CD8-positive, alpha-beta memory T cell (primary cell): ENCODE measurements around the gene CAMKK2. TPM values are rescaled to one million over a fixed set of nuclear protein-coding genes. Genes with fewer than 3 reads are reported as not detected.

Source experiments
- CTCF ChIA-PET: fragments of 350-600 bp; sonication (Branson Sonifier 250); formaldehyde crosslinking; loops from one replicate; lab custom pipeline; 2021; ENCODE audit warnings: antibody characterized with exemption; lab: Charles Lee
- POLR2A ChIA-PET: fragments of 350-600 bp; sonication (Branson Sonifier 250); formaldehyde crosslinking; loops from one replicate; lab custom pipeline; 2021; ENCODE audit warnings: antibody characterized with exemption; lab: Charles Lee
- DNase-seq, 5 donors: peaks; one replicate each; pipeline versions ENCODE4 v3.0.0 to v3.0.0-alpha.2; 2020 to 2022; ENCODE audit warnings: mixed read lengths in 1 of 5
- H3K27ac ChIP-seq: one replicate; pipeline ENCODE4 v1.7.0; 2013; ENCODE audit warnings: low read depth, mild to moderate bottlenecking, low read length, moderate library complexity
- H3K27me3 ChIP-seq: 2 replicates; pipeline ENCODE4 v1.7.0; 2013; ENCODE audit warnings: low read length, mild to moderate bottlenecking; ENCODE audit not compliant: insufficient read depth, poor library complexity, severe bottlenecking
- H3K36me3 ChIP-seq: 2 replicates; pipeline ENCODE4 v1.7.0; 2013; ENCODE audit warnings: mild to moderate bottlenecking, low read length, moderate library complexity; ENCODE audit not compliant: insufficient read depth
- H3K4me1 ChIP-seq: 2 replicates; pipeline ENCODE4 v1.7.0; 2013; ENCODE audit warnings: mild to moderate bottlenecking, low read length, moderate library complexity; ENCODE audit not compliant: insufficient read depth
- H3K4me3 ChIP-seq: 2 replicates; pipeline ENCODE4 v1.7.0; 2013; ENCODE audit warnings: mild to moderate bottlenecking, low read length
- H3K9me3 ChIP-seq: 2 replicates; pipeline ENCODE4 v1.7.0; 2013; ENCODE audit warnings: mild to moderate bottlenecking, low read length
- H3K27ac Mint-ChIP-seq, 8 donors: one replicate each; pipeline ENCODE4 v1.8.0; 2020 to 2021; ENCODE audit warnings: mixed read lengths in 8 of 8, mild to moderate bottlenecking in 6 of 8, inconsistent platforms in 3 of 8, moderate library complexity in 3 of 8
- H3K27me3 Mint-ChIP-seq, 2 donors: one replicate each; pipeline ENCODE4 v1.8.0; 2020 to 2021; ENCODE audit warnings: mixed read lengths in 2 of 2, mild to moderate bottlenecking in 1 of 2, moderate library complexity in 1 of 2
- H3K36me3 Mint-ChIP-seq, 3 donors: one replicate each; pipeline ENCODE4 v1.8.0; 2020 to 2021; ENCODE audit warnings: mixed read lengths in 3 of 3, inconsistent platforms in 1 of 3, mild to moderate bottlenecking in 1 of 3
- H3K4me1 Mint-ChIP-seq, 3 donors: one replicate each; pipeline ENCODE4 v1.8.0; 2020 to 2021; ENCODE audit warnings: mixed read lengths in 3 of 3, inconsistent platforms in 1 of 3, mild to moderate bottlenecking in 1 of 3
- H3K4me3 Mint-ChIP-seq, 7 donors: one replicate each; pipeline ENCODE4 v1.8.0; 2020 to 2021; ENCODE audit warnings: mixed read lengths in 7 of 7, mild to moderate bottlenecking in 6 of 7, moderate library complexity in 4 of 7, inconsistent platforms in 2 of 7
- H3K9me3 Mint-ChIP-seq, 5 donors: one replicate each; pipeline ENCODE4 v1.8.0; 2020 to 2022; ENCODE audit warnings: mixed read lengths in 5 of 5, mild to moderate bottlenecking in 3 of 5, moderate library complexity in 2 of 5, inconsistent platforms in 1 of 5
- polyA plus RNA-seq: library from polyadenylated mRNA; unstranded; fragments of 300-500 nt; fragmentation: Illumina TruSeq; gene quantifications from one replicate; pipeline ENCODE4 v1.2.3, GENCODE V29; 2021
- total RNA-seq, 2 experiments: library from RNA; stranded (reverse); gene quantifications; one replicate each; pipeline ENCODE4 v1.2.3, GENCODE V29; 2021

CAMKK2 gene
- total and polyA plus RNA-seq, 3 experiments from 2014 or later: 17.0 to 37.5 (median 35.9) TPM

DNA sequence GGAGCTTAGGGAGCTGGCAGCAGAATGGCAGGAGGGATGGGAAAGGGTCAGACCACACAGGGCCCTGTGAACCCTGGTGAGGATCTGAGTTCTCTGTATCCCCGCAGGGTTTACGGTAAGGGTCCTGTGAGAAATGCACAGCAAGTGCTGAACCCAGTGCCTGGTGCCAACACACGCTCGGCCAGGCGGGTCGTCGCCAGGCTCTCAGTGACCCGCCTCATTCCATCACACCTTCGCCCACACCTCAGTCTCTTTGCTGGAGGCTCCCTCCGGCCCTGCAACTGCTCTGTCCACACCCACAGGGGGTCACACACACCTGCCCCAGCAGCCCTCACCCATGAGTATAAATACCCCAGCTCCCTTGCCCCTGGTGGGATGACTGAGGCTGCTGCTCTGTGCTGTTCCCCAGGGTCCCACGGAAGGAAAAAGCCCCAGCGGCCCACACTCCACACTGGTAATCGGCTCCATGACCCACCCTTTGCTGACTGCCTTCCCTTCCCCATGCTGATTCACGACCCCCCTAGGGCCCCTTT is 23.1 kb downstream of the CAMKK2 start:
- Mint-ChIP-seq H3K27me3 (no peaks in the 10 kb centered on the region), H3K4me1 (peaks cover 0 to 3% (median 0%) of the 10 kb centered on the region in 3 donors), H3K9me3 (no peaks in the 10 kb centered on the region), H3K4me3 (no peak overlapping the region), H3K27ac (no peak overlapping the region), H3K36me3 (peaks cover 0 to 44% (median 9%) of the 10 kb centered on the region in 3 donors)
- Histone ChIP-seq H3K27me3 (no peaks in the 10 kb centered on the region), H3K4me1 (no peaks in the 10 kb centered on the region), H3K36me3 (peaks cover 5% of the 10 kb centered on the region), H3K4me3 (no peak overlapping the region), H3K27ac (no peak overlapping the region), H3K9me3 (no peaks in the 10 kb centered on the region)
- no peak for DNase-seq
- ChIA-PET CTCF (no interaction called here), POLR2A (no interaction called here)

DNA sequence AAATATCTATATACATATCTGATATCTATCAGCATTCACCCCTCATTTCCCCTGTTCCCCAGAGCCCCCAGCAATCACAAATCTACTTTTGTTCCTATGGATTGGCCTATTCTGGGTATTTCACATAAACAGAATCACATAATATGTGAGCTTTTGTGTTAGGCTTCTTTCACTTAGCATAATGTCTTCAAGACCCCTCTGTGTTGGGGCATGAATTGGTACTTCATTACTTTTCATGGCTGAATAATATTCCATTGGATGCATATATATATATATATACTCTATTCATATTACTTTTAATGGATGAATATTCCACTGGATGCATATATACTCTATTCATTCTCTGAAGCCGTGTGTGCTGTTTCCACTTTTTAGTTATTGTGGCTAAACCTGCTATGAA is 28.7 kb downstream of the CAMKK2 start:
- Histone ChIP-seq H3K4me3 (no peak overlapping the region), H3K27ac (no peak overlapping the region), H3K4me1 (no peaks in the 10 kb centered on the region), H3K9me3 (no peaks in the 10 kb centered on the region), H3K36me3 (peaks cover 5% of the 10 kb centered on the region), H3K27me3 (no peaks in the 10 kb centered on the region)
- H3K9me3 Mint-ChIP-seq: no peaks in the 10 kb centered on the region
- no peak for DNase-seq
- H3K27ac Mint-ChIP-seq: no peak overlapping the region
- POLR2A ChIA-PET: no interaction called here
- no peak overlapping the region for H3K4me3 Mint-ChIP-seq
- H3K36me3 Mint-ChIP-seq: peaks cover 0 to 51% (median 19%) of the 10 kb centered on the region in 3 donors
- H3K27me3 Mint-ChIP-seq: no peaks in the 10 kb centered on the region
- CTCF ChIA-PET: no interaction called here
- H3K4me1 Mint-ChIP-seq: no peaks in the 10 kb centered on the region

DNA sequence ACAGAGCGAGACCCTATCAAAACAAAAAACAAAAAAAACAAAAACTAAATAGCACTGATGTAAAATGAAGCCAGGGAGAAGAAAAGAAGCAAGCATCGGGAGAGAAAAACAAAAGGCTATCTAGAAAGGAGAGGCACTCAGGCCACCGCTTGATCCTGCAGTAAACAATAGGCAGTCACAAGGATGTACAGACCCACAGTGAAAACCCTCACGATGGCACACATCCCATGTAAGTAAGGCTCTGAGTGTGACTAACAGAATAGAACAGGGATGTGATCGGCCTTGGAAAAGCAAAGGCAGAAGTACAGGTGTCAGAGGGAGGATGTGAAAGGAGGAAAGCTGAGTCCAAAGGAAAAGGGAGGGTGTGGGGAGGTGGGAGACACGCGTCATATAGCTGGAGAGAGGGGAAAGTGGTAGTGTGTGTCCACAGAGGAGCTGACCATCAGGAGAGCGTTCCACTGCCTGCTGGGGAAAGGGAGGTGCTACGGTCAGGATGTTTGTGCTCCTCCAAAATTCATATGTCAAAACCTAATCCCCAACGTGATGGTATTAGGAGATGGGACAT is 31.5 kb downstream of the CAMKK2 start:
- no peak overlapping the region for H3K27ac ChIP-seq
- no peak overlapping the region for H3K4me3 ChIP-seq
- H3K4me1 ChIP-seq: no peaks in the 10 kb centered on the region
- Mint-ChIP-seq H3K9me3 (no peaks in the 10 kb centered on the region), H3K36me3 (peaks cover 0 to 59% (median 22%) of the 10 kb centered on the region in 3 donors), H3K27me3 (no peaks in the 10 kb centered on the region), H3K4me1 (no peaks in the 10 kb centered on the region), H3K27ac (peak overlapping the region in 3 of 8 donors; percentile 22 to 66 (median 38)), H3K4me3 (no peak overlapping the region)
- peaks cover 7% of the 10 kb centered on the region for H3K36me3 ChIP-seq
- ChIA-PET CTCF (no interaction called here), POLR2A (no interaction called here)
- H3K9me3 ChIP-seq: no peaks in the 10 kb centered on the region
- no peaks in the 10 kb centered on the region for H3K27me3 ChIP-seq
- DNase-seq: no peak

DNA sequence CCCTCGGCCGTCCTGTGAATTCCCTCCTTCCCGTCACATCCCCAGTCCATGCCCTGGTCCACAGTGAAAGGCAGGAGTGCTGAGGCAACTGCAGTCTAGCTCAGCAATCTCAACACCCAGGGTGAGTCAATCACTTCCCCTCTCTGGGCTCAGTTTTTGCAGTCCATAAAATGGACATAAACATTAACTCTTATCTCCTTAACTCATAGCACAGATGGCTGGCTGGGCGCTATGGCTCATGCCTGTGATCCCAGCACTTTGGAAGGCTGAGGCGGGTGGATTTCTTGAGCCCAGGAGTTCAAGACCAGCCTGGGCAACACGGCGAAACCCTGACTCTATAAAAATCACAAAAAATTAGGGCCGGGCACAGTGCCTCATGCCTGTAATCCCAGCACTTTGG is 32.4 kb downstream of the CAMKK2 start:
- H3K27ac ChIP-seq: no peak overlapping the region
- H3K36me3 ChIP-seq: peaks cover 8% of the 10 kb centered on the region
- no peak overlapping the region for H3K4me3 ChIP-seq
- Mint-ChIP-seq H3K4me3 (no peak overlapping the region), H3K9me3 (no peaks in the 10 kb centered on the region), H3K4me1 (no peaks in the 10 kb centered on the region), H3K27me3 (no peaks in the 10 kb centered on the region), H3K36me3 (peaks cover 0 to 62% (median 25%) of the 10 kb centered on the region in 3 donors), H3K27ac (no peak overlapping the region)
- ChIA-PET CTCF (no interaction called here), POLR2A (no interaction called here)
- DNase-seq: no peak
- H3K9me3 ChIP-seq: no peaks in the 10 kb centered on the region
- no peaks in the 10 kb centered on the region for H3K4me1 ChIP-seq
- H3K27me3 ChIP-seq: no peaks in the 10 kb centered on the region

DNA sequence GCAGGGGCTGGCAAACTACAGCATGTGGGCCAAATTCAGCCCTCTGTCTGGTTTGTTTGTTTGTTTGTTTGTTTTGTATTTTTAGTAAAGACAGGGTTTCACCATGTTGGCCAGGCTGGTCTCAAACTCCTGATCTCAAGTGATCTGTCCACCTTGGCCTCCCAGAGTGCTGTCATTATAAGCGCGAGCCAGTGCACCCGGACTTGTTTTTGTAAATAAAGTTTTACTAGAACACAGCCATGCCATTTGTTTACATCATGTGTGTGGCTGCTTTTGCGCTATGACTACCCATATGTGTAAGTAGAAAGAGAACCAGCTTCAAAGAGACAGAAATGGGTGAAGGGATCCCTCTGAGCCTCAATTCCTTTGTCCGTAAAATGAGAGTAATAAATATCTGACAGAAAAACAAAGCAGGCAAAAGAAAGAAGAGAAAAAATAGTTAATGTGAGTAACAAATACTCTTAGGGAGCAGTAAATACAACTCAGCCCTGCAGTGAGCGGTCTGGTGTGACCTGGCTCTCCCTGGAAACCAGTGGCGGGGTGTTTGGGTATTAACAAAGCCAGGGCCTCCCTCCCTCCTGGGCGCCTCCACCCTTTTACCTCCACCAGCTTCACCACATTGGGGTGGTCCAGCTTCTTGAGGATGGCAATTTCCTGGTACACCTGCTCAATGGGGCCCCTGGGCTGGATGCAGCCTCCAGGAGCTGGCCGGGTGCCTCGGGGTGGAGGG is 33.1 kb downstream of the CAMKK2 start:
- Histone ChIP-seq H3K27me3 (no peaks in the 10 kb centered on the region), H3K4me3 (no peak overlapping the region), H3K4me1 (no peaks in the 10 kb centered on the region), H3K9me3 (no peaks in the 10 kb centered on the region), H3K27ac (no peak overlapping the region), H3K36me3 (peaks cover 3% of the 10 kb centered on the region)
- ChIA-PET CTCF (no interaction called here), POLR2A (no interaction called here)
- peaks cover 0 to 62% (median 25%) of the 10 kb centered on the region in 3 donors for H3K36me3 Mint-ChIP-seq
- no peak overlapping the region for H3K4me3 Mint-ChIP-seq
- peak overlapping the region in 1 of 8 donors; percentile 6 for H3K27ac Mint-ChIP-seq
- no peak for DNase-seq
- no peaks in the 10 kb centered on the region for H3K9me3 Mint-ChIP-seq
- H3K27me3 Mint-ChIP-seq: no peaks in the 10 kb centered on the region
- no peaks in the 10 kb centered on the region for H3K4me1 Mint-ChIP-seq

DNA sequence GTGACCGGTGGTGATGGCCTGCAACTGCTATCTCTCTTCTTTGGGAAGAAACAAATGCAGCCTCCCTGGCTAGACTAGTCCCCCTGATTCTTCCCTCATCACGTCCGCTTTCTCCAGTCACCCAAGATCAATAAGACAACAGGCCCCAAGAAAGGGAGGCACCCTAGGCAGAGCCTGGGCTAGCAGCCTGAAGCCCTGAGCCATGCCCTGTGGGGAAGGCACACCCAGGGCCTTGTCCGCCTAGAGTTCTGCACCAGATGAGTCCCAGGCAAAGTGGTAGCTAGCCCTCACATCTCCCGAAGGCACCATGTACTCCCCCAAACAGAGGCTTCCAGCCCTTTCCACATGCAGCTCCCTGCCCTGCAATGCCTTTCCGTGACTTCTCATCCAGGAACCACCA is 35.1 kb downstream of the CAMKK2 start:
- peaks cover 3% of the 10 kb centered on the region for H3K36me3 ChIP-seq
- H3K27ac Mint-ChIP-seq: peak overlapping the region in 1 of 8 donors; percentile 41
- no peak overlapping the region for H3K27ac ChIP-seq
- no peaks in the 10 kb centered on the region for H3K27me3 ChIP-seq
- no peak for DNase-seq
- no peak overlapping the region for H3K4me3 ChIP-seq
- CTCF ChIA-PET: no interaction called here
- H3K36me3 Mint-ChIP-seq: peaks cover 5 to 65% (median 24%) of the 10 kb centered on the region in 3 donors
- no peak overlapping the region for H3K4me3 Mint-ChIP-seq
- no peaks in the 10 kb centered on the region for H3K4me1 Mint-ChIP-seq
- H3K9me3 ChIP-seq: no peaks in the 10 kb centered on the region
- POLR2A ChIA-PET: no interaction called here
- no peaks in the 10 kb centered on the region for H3K9me3 Mint-ChIP-seq
- H3K27me3 Mint-ChIP-seq: no peaks in the 10 kb centered on the region
- no peaks in the 10 kb centered on the region for H3K4me1 ChIP-seq

DNA sequence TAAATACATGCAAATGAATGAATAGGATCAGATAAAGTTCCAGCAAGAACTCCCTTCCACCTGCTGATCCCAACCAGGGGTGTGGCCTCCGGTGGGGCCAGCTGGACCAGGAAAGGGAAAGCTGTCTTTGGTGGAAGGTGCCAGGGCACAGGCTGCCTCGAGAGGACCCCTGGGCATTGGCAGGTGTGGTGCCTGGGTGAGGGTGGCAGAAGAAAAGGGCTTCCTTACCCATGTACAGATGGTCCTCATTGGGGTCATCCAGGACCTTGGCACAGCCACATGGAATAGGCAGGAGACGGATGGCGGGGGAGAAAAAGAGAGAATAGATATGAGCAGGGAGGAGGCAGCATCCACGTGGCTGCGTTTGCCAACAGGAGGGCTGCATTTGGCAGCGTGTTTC is 36.4 kb downstream of the CAMKK2 start:
- Mint-ChIP-seq H3K4me3 (no peak overlapping the region), H3K27me3 (no peaks in the 10 kb centered on the region), H3K4me1 (no peaks in the 10 kb centered on the region), H3K36me3 (peaks cover 5 to 67% (median 21%) of the 10 kb centered on the region in 3 donors), H3K27ac (no peak overlapping the region), H3K9me3 (no peaks in the 10 kb centered on the region)
- POLR2A ChIA-PET: no interaction called here
- no peak for DNase-seq
- Histone ChIP-seq H3K9me3 (no peaks in the 10 kb centered on the region), H3K36me3 (peaks cover 3% of the 10 kb centered on the region), H3K27me3 (no peaks in the 10 kb centered on the region), H3K27ac (no peak overlapping the region), H3K4me1 (no peaks in the 10 kb centered on the region), H3K4me3 (no peak overlapping the region)
- CTCF ChIA-PET: no interaction called here

DNA sequence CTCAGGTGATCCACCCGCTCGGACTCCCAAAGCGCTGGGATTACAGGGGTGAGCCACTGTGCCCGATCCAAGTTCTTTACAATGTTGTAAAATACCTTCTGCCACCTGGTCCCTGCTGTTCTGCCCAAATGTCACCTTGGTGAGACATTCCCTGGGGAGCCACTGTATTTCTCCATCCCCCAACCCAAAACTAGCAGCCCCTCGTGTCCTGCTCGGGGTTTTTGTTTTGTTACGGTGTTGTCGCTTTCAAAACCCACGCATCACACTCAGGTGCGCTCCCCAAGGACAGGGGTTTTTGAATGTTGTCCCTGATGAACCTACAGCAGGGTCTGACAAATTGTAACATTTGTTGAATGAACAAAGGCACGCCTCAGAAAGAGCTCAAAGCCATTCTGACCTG is 37.4 kb downstream of the CAMKK2 start:
- CTCF ChIA-PET: no interaction called here

More for the DNA sequence above, 37.4 kb downstream of the CAMKK2 start:
- H3K27ac ChIP-seq: no peak overlapping the region
- DNase-seq: no peak
- H3K27me3 ChIP-seq: no peaks in the 10 kb centered on the region
- peaks cover 3% of the 10 kb centered on the region for H3K36me3 ChIP-seq
- H3K4me1 Mint-ChIP-seq: no peaks in the 10 kb centered on the region
- H3K27ac Mint-ChIP-seq: no peak overlapping the region
- POLR2A ChIA-PET: no interaction called here
- H3K4me3 Mint-ChIP-seq: no peak overlapping the region
- no peaks in the 10 kb centered on the region for H3K9me3 ChIP-seq
- H3K4me1 ChIP-seq: no peaks in the 10 kb centered on the region
- H3K36me3 Mint-ChIP-seq: peaks cover 11 to 69% (median 18%) of the 10 kb centered on the region in 3 donors
- H3K4me3 ChIP-seq: no peak overlapping the region
- H3K9me3 Mint-ChIP-seq: no peaks in the 10 kb centered on the region
- peaks cover 0 to 3% of the 10 kb centered on the region in 2 donors for H3K27me3 Mint-ChIP-seq
